Progenitor cell of endocrine pancreas (in vitro differentiated cells): ENCODE results near the gene CERS5. TPM values are rescaled to one million over a fixed set of nuclear protein-coding genes. Genes with fewer than 3 reads are reported as not detected.

Experiments
- DNase-seq: peaks from one replicate; pipeline ENCODE4 v3.0.0; 2021; ENCODE audit warnings: low spot score; ENCODE audit not compliant: unreplicated experiment
- H3K27ac Mint-ChIP-seq: 2 replicates; pipeline ENCODE4 v1.8.0; 2021; ENCODE audit warnings: mild to moderate bottlenecking, moderate library complexity, mixed read lengths
- H3K27me3 Mint-ChIP-seq: 2 replicates; pipeline ENCODE4 v1.8.0; 2021; ENCODE audit warnings: mixed read lengths
- H3K36me3 Mint-ChIP-seq: 2 replicates; pipeline ENCODE4 v1.8.0; 2022; ENCODE audit warnings: mixed read lengths; ENCODE audit not compliant: insufficient read depth
- H3K4me1 Mint-ChIP-seq: 2 replicates; pipeline ENCODE4 v1.8.0; 2021; ENCODE audit warnings: low read depth, mixed read lengths
- H3K4me3 Mint-ChIP-seq: 2 replicates; pipeline ENCODE4 v1.8.0; 2021; ENCODE audit warnings: low read depth, mild to moderate bottlenecking, moderate library complexity, mixed read lengths
- H3K9me3 Mint-ChIP-seq: 2 replicates; pipeline ENCODE4 v1.8.0; 2021; ENCODE audit warnings: low read depth, mixed read lengths
- CTCF ChIP-seq: fragments of 200-600 bp; sonication (generic); IDR thresholded peaks from one replicate; pipeline ENCODE4 v1.5.0; 2021; ENCODE audit warnings: antibody characterized with exemption, mild to moderate bottlenecking; ENCODE audit not compliant: unreplicated experiment
- total RNA-seq: library from RNA; stranded (reverse); gene quantifications from 2 replicates; pipeline ENCODE4 v1.2.1, GENCODE V29; 2021

CERS5 gene
- total RNA-seq, 1 donor from 2014 or later, result 69.1 TPM

GRCh38 chr12:50187084-50187900 lies 20.1 kb upstream of the CERS5 start:
- no peaks in the 10 kb centered on the region for H3K4me1 Mint-ChIP-seq
- H3K4me3 Mint-ChIP-seq, result no peak overlapping the region
- no peaks in the 10 kb centered on the region for H3K27me3 Mint-ChIP-seq
- TF ChIP-seq CTCF, result no peak
- H3K9me3 Mint-ChIP-seq, result no peaks in the 10 kb centered on the region
- no peak overlapping the region for H3K27ac Mint-ChIP-seq
- no peak for DNase-seq
- H3K36me3 Mint-ChIP-seq, result peaks cover under 1% of the 10 kb centered on the region

GRCh38 chr12:50186681-50187080 lies 19.5 kb upstream of the CERS5 start:
- Mint-ChIP-seq H3K27me3 (no peaks in the 10 kb centered on the region), H3K9me3 (no peaks in the 10 kb centered on the region), H3K4me1 (no peaks in the 10 kb centered on the region), H3K36me3 (no peaks in the 10 kb centered on the region), H3K27ac (no peak overlapping the region), H3K4me3 (no peak overlapping the region)
- TF ChIP-seq CTCF, result no peak
- no peak for DNase-seq

GRCh38 chr12:50185970-50186663 lies 18.9 kb upstream of the CERS5 start:
- peaks cover 2% of the 10 kb centered on the region for H3K36me3 Mint-ChIP-seq
- TF ChIP-seq CTCF, result no peak
- H3K27ac Mint-ChIP-seq, result no peak overlapping the region
- no peaks in the 10 kb centered on the region for H3K27me3 Mint-ChIP-seq
- H3K4me1 Mint-ChIP-seq, result no peaks in the 10 kb centered on the region
- no peaks in the 10 kb centered on the region for H3K9me3 Mint-ChIP-seq
- no peak for DNase-seq
- H3K4me3 Mint-ChIP-seq, result no peak overlapping the region

GRCh38 chr12:50185301-50185895 lies 18.2 kb upstream of the CERS5 start:
- H3K27me3 Mint-ChIP-seq, result no peaks in the 10 kb centered on the region
- no peaks in the 10 kb centered on the region for H3K4me1 Mint-ChIP-seq
- H3K4me3 Mint-ChIP-seq, result no peak overlapping the region
- TF ChIP-seq CTCF, result no peak
- DNase-seq, result no peak
- no peak overlapping the region for H3K27ac Mint-ChIP-seq
- no peaks in the 10 kb centered on the region for H3K9me3 Mint-ChIP-seq
- H3K36me3 Mint-ChIP-seq, result peaks cover 2% of the 10 kb centered on the region

- no peaks in the 10 kb centered on the region for H3K9me3 Mint-ChIP-seq
- no peaks in the 10 kb centered on the region for H3K27me3 Mint-ChIP-seq
- DNase-seq, result no peak
- H3K36me3 Mint-ChIP-seq, result peaks cover 2% of the 10 kb centered on the region
- no peak overlapping the region for H3K27ac Mint-ChIP-seq
- H3K4me1 Mint-ChIP-seq, result no peaks in the 10 kb centered on the region
- no peak for TF ChIP-seq CTCF
- no peak overlapping the region for H3K4me3 Mint-ChIP-seq
Observed at GRCh38 chr12:50184261-50184660, 17.1 kb upstream of the CERS5 start.
